H1 (cell line): ENCODE results near the gene KRTAP5-8.
"Not testable (repeated sequence)": the region's sequence is repeated elsewhere in the genome, so short reads cannot be mapped to it uniquely, and the experiment has no call there.

ENCODE experiments used
- GTF2F1 ChIP-seq: IDR thresholded peaks from 2 replicates; pipeline ENCODE4 v1.6.1; 2012; ENCODE audit warnings: low read depth, low read length, improper control_type of control experiment, borderline replicate concordance
- HDAC6 ChIP-seq: IDR thresholded peaks from one replicate; pipeline ENCODE4 v1.7.1; 2012; ENCODE audit warnings: low read depth, mild to moderate bottlenecking, inconsistent platforms, low read length, moderate library complexity
- KDM5A ChIP-seq: fragments of 200-600 bp; IDR thresholded peaks from 2 replicates; pipeline ENCODE4 v1.7.1; 2012; ENCODE audit warnings: mild to moderate bottlenecking, low read length, inconsistent platforms, mixed read lengths
- NRF1 ChIP-seq: IDR thresholded peaks from 2 replicates; pipeline ENCODE4 v1.6.1; 2011; ENCODE audit warnings: mild to moderate bottlenecking, low read depth, low read length, improper control_type of control experiment
- POLR2A ChIP-seq, 2 experiments: IDR thresholded peaks; 1 replicate in 1 of 2; 2 replicates in 1 of 2; pipeline ENCODE4 v1.6.1; 2011; ENCODE audit warnings: low read depth in 2 of 2, low read length in 2 of 2, mild to moderate bottlenecking in 2 of 2; ENCODE audit errors: control extremely low read depth in 1 of 2
- POU5F1 ChIP-seq: IDR thresholded peaks from 2 replicates; pipeline ENCODE4 v1.6.1; 2011; ENCODE audit warnings: low read depth, mild to moderate bottlenecking, low read length, moderate library complexity
- RBBP5 ChIP-seq: IDR thresholded peaks from 2 replicates; pipeline ENCODE4 v1.7.1; 2012; ENCODE audit warnings: low read depth, mild to moderate bottlenecking, inconsistent platforms, low read length, moderate library complexity, borderline replicate concordance
- SP2 ChIP-seq: IDR thresholded peaks from 2 replicates; pipeline ENCODE4 v1.6.1; 2012; ENCODE audit warnings: mild to moderate bottlenecking, low read length, inconsistent platforms
- TF ChIP-seq, protein P1 (sequence below), 3 experiments: IDR thresholded peaks; 1 replicate in 2 of 3; 2 replicates in 1 of 3; pipeline versions ENCODE4 v1.5.1 to v1.6.1; 2011; ENCODE audit warnings: low read length in 3 of 3, mild to moderate bottlenecking in 3 of 3, inconsistent platforms in 2 of 3, low read depth in 1 of 3, moderate library complexity in 1 of 3; ENCODE audit not compliant: insufficient read depth in 1 of 3; ENCODE audit errors: control extremely low read depth in 1 of 3

DNA sequence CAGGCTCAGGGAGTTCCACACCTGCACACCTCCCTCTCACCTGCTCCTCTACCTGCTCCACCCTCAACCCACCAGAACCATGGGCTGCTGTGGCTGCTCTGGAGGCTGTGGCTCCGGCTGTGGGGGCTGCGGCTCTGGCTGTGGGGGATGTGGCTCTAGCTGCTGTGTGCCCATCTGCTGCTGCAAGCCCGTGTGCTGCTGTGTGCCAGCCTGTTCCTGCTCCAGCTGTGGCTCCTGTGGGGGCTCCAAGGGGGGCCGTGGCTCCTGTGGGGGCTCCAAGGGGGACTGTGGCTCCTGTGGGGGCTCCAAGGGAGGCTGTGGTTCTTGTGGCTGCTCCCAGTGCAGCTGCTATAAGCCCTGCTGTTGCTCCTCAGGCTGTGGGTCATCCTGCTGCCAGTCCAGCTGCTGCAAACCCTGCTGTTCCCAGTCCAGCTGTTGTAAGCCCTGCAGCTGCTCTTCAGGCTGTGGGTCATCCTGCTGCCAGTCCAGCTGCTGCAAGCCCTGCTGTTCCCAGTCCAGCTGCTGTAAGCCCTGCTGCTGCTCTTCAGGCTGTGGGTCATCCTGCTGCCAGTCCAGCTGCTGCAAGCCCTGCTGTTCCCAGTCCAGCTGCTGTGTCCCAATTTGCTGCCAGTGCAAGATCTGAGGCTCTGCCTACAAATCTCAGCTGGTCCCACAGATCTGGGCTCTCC lies at the start of gene KRTAP5-8:
- not testable (repeated sequence) for TF ChIP-seq NRF1; HDAC6; POU5F1; GTF2F1; SP2; KDM5A; RBBP5; POLR2A (IDR thresholded peaks at IDR 0.05; ENCODE audit: control extremely low read depth in 1 of 2, low read depth in 2 of 2, low read length in 2 of 2)
- TF ChIP-seq, protein P1, sequence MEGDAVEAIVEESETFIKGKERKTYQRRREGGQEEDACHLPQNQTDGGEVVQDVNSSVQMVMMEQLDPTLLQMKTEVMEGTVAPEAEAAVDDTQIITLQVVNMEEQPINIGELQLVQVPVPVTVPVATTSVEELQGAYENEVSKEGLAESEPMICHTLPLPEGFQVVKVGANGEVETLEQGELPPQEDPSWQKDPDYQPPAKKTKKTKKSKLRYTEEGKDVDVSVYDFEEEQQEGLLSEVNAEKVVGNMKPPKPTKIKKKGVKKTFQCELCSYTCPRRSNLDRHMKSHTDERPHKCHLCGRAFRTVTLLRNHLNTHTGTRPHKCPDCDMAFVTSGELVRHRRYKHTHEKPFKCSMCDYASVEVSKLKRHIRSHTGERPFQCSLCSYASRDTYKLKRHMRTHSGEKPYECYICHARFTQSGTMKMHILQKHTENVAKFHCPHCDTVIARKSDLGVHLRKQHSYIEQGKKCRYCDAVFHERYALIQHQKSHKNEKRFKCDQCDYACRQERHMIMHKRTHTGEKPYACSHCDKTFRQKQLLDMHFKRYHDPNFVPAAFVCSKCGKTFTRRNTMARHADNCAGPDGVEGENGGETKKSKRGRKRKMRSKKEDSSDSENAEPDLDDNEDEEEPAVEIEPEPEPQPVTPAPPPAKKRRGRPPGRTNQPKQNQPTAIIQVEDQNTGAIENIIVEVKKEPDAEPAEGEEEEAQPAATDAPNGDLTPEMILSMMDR (IDR thresholded peaks at IDR 0.05; ENCODE audit: control extremely low read depth in 1 of 3, insufficient read depth in 1 of 3, low read depth in 1 of 3, low read length in 3 of 3) = not testable (repeated sequence)
